B cell (primary cell): Measurements from ENCODE around the gene DOP1B. TPM values are rescaled to one million over a fixed set of nuclear protein-coding genes. Genes with fewer than 3 reads are reported as not detected.

ENCODE experiments used
- ATAC-seq: fragments of 200-7000 bp; cut with Tn5 transposase; one replicate; pipeline ENCODE4 v1.10.0; 2021; ENCODE audit warnings: low read depth, mild to moderate bottlenecking, moderate number of reproducible peaks, moderate library complexity
- CTCF ChIA-PET: fragments of 350-600 bp; sonication (Branson Sonifier 250); formaldehyde crosslinking; loops from one replicate; lab custom pipeline; 2021; ENCODE audit warnings: antibody characterized with exemption, inconsistent platforms; lab: Charles Lee
- POLR2A ChIA-PET: fragments of 350-600 bp; sonication (Branson Sonifier 250); formaldehyde crosslinking; loops from one replicate; lab custom pipeline; 2021; ENCODE audit warnings: antibody characterized with exemption; lab: Charles Lee
- DNase-seq: peaks from one replicate; pipeline ENCODE4 v3.0.0; 2013
- H2AFZ ChIP-seq: 2 replicates; pipeline ENCODE4 v1.6.1; 2012; ENCODE audit warnings: mild to moderate bottlenecking, low read depth, low read length; ENCODE audit not compliant: insufficient read depth, poor library complexity, severe bottlenecking
- H3K27ac ChIP-seq, 2 donors: 1 replicate in 1 of 2; 2 replicates in 1 of 2; pipeline ENCODE4 v1.5.1; 2012 to 2013; ENCODE audit warnings: low read length in 2 of 2, mild to moderate bottlenecking in 2 of 2, moderate library complexity in 1 of 2
- H3K27me3 ChIP-seq, 4 experiments: fragments of 200-600 bp in 1 of 4; sonication (generic) in 1 of 4; replicated peaks in 1 of 4; 1 replicate in 2 of 4; 2 replicates in 2 of 4; pipeline versions ENCODE4 v1.6.1 to v1.7.0; 2013 to 2016; ENCODE audit warnings: low read length in 3 of 4, mild to moderate bottlenecking in 2 of 4, mixed read lengths in 1 of 4, moderate library complexity in 1 of 4; ENCODE audit not compliant: insufficient read depth in 4 of 4, control insufficient read depth in 3 of 4; ENCODE audit errors: control extremely low read depth in 1 of 4
- H3K36me3 ChIP-seq, 2 experiments: replicated peaks in 1 of 2; 1 replicate in 1 of 2; 2 replicates in 1 of 2; pipeline versions ENCODE4 v1.6.1 to v1.7.1; 2013; ENCODE audit warnings: low read length in 1 of 2; ENCODE audit not compliant: insufficient read depth in 2 of 2, control insufficient read depth in 1 of 2; ENCODE audit errors: control extremely low read depth in 1 of 2, extremely low read depth in 1 of 2
- H3K4me1 ChIP-seq, 2 donors: fragments of 200-600 bp in 1 of 2; sonication (generic) in 1 of 2; 1 replicate in 1 of 2; 2 replicates in 1 of 2; pipeline versions ENCODE4 v1.5.1 to v1.6.1; 2013 to 2017; ENCODE audit warnings: low read length in 2 of 2; ENCODE audit not compliant: control insufficient read depth in 2 of 2, insufficient read depth in 2 of 2
- H3K4me2 ChIP-seq: replicated peaks from 2 replicates; pipeline ENCODE3; 2012; ENCODE audit warnings: mild to moderate bottlenecking, low read depth, low read length; ENCODE audit not compliant: poor library complexity, severe bottlenecking
- H3K4me3 ChIP-seq, 5 experiments: fragments of 200-600 bp in 1 of 5; sonication (generic) in 1 of 5; 1 replicate in 3 of 5; 2 replicates in 2 of 5; pipeline versions ENCODE4 v1.5.1 to v1.7.0; 2011 to 2016; ENCODE audit warnings: low read length in 4 of 5, mild to moderate bottlenecking in 4 of 5, low read depth in 2 of 5, control low read depth in 1 of 5, moderate library complexity in 1 of 5; ENCODE audit not compliant: insufficient read depth in 1 of 5; ENCODE audit errors: control extremely low read depth in 1 of 5, extremely low read depth in 1 of 5
- H3K79me2 ChIP-seq: fragments of 200-600 bp; sonication (generic); one replicate; pipeline ENCODE4 v1.6.0; 2016; ENCODE audit warnings: low read length; ENCODE audit not compliant: control insufficient read depth, insufficient read depth
- H3K9ac ChIP-seq: fragments of 200-600 bp; sonication (generic); 2 replicates; pipeline ENCODE4 v1.6.1; 2017; ENCODE audit warnings: mild to moderate bottlenecking, low read length, moderate library complexity
- H3K9me3 ChIP-seq, 3 donors: one replicate each; pipeline versions ENCODE4 v1.6.1 to v1.7.1; 2013; ENCODE audit warnings: low read length in 2 of 3; ENCODE audit not compliant: control insufficient read depth in 2 of 3, insufficient read depth in 1 of 3; ENCODE audit errors: control extremely low read depth in 1 of 3
- H4K20me1 ChIP-seq: 2 replicates; pipeline ENCODE4 v1.6.0; 2012; ENCODE audit warnings: mild to moderate bottlenecking, low read length; ENCODE audit not compliant: insufficient read depth, control insufficient read depth, poor library complexity, severe bottlenecking
- H3K27ac Mint-ChIP-seq: one replicate; pipeline ENCODE4 v1.8.0; 2021; ENCODE audit warnings: mixed read lengths
- H3K27me3 Mint-ChIP-seq: one replicate; pipeline ENCODE4 v1.8.0; 2021; ENCODE audit warnings: mixed read lengths
- H3K4me1 Mint-ChIP-seq: one replicate; pipeline ENCODE4 v1.8.0; 2021; ENCODE audit warnings: mixed read lengths
- H3K4me3 Mint-ChIP-seq: one replicate; pipeline ENCODE4 v1.8.0; 2021; ENCODE audit warnings: mixed read lengths
- H3K9me3 Mint-ChIP-seq: one replicate; pipeline ENCODE4 v1.8.0; 2022; ENCODE audit warnings: mixed read lengths; ENCODE audit not compliant: insufficient read depth
- CTCF ChIP-seq: fragments of 200-600 bp; IDR thresholded peaks from one replicate; pipeline ENCODE4 v1.8.0; 2022; ENCODE audit warnings: antibody characterized with exemption, mild to moderate bottlenecking
- EZH2 ChIP-seq: IDR thresholded peaks from 2 replicates; pipeline ENCODE4 v1.6.1; 2012; ENCODE audit warnings: borderline replicate concordance, low read depth, mild to moderate bottlenecking, moderate library complexity, low read length; ENCODE audit not compliant: insufficient read depth, poor library complexity, severe bottlenecking
- WGBS: methylation state at CpG from one replicate; pipeline ENCODE4 v1.1.5; 2013; ENCODE audit warnings: missing lambda C conversion rate; ENCODE audit not compliant: insufficient coverage; 5-methylcytosine and 5-hydroxymethylcytosine counted together
- intact Hi-C: fragments of 100-400 bp; cut with micrococcal nuclease; formaldehyde crosslinking; loops from one replicate; pipeline ENCODE4 v1.10.0; 2022
- polyA plus RNA-seq: library from polyadenylated mRNA; depleted of rRNA; stranded (reverse); fragments of >200 nt; gene quantifications from 2 replicates; pipeline ENCODE4 v1.2.3, GENCODE V29; 2012
- total RNA-seq, 2 donors: library from RNA; stranded (reverse); fragments of 120-200 nt in 1 of 2; gene quantifications; 1 replicate in 1 of 2; 2 replicates in 1 of 2; pipeline versions ENCODE4 v1.2.3 to v1.2.4, GENCODE V29; 2013 to 2022

DOP1B gene
- total and polyA plus RNA-seq, 2 donors (not counting 1 experiment from before 2014, with no cell fraction given), result 31.3 to 44.2 TPM

- no peaks in the 10 kb centered on the region for H3K79me2 ChIP-seq
- H3K27me3 Mint-ChIP-seq, result no peaks in the 10 kb centered on the region
- no peak overlapping the region for H3K9ac ChIP-seq
- H3K4me2 ChIP-seq, result peak overlapping the region; percentile 33
- intact Hi-C loops, result no loop called here
- POLR2A ChIA-PET, result no interaction called here
- DNase-seq, result no peak
- ATAC-seq, result no peak
- no peaks in the 10 kb centered on the region for H3K27me3 ChIP-seq
- no peak overlapping the region for H3K27ac Mint-ChIP-seq
- peak overlapping the region in 1 of 5 experiments; percentile 30 for H3K4me3 ChIP-seq
- CTCF ChIA-PET, result no interaction called here
- no peak overlapping the region for H3K27ac ChIP-seq
- H3K9me3 Mint-ChIP-seq, result no peaks in the 10 kb centered on the region
- H3K4me3 Mint-ChIP-seq, result no peak overlapping the region
- H3K36me3 ChIP-seq, result peaks cover 0 to 2% of the 10 kb centered on the region in 2 experiments
- WGBS, result 0% methylated on average over 2 of the region's 3 CpGs
- H3K4me1 Mint-ChIP-seq, result peaks cover 29% of the 10 kb centered on the region
- H3K9me3 ChIP-seq, result no peaks in the 10 kb centered on the region
- H2AFZ ChIP-seq, result no peak overlapping the region
- H3K4me1 ChIP-seq, result peaks cover 23 to 29% of the 10 kb centered on the region in 2 donors
- H4K20me1 ChIP-seq, result no peaks in the 10 kb centered on the region
- TF ChIP-seq EZH2 (no peak), CTCF (no peak)
These were observed 11.4 kb upstream of the DOP1B start for GRCh38 chr21:36145259-36145658.

- ATAC-seq (no peak), DNase-seq (no peak)
- Mint-ChIP-seq H3K9me3 (no peaks in the 10 kb centered on the region), H3K27ac (no peak overlapping the region), H3K27me3 (no peaks in the 10 kb centered on the region), H3K4me3 (no peak overlapping the region), H3K4me1 (peaks cover 30% of the 10 kb centered on the region)
- ChIA-PET POLR2A (no interaction called here), CTCF (interaction anchor here (0.9 kb wide), 1 partner anchor 62 kb away, joined by 3 read pairs; no protein-coding TSS in a partner anchor)
- no peak for TF ChIP-seq CTCF
- Histone ChIP-seq H4K20me1 (no peaks in the 10 kb centered on the region), H3K4me2 (no peak overlapping the region), H3K36me3 (peaks cover 0 to 2% of the 10 kb centered on the region in 2 experiments), H3K79me2 (no peaks in the 10 kb centered on the region), H3K27ac (no peak overlapping the region), H2AFZ (no peak overlapping the region), H3K4me3 (no peak overlapping the region), H3K9ac (no peak overlapping the region), H3K27me3 (no peaks in the 10 kb centered on the region), H3K4me1 (peaks cover 27 to 29% of the 10 kb centered on the region in 2 donors), H3K9me3 (peaks cover 0 to 4% (median 0%) of the 10 kb centered on the region in 3 donors)
- intact Hi-C loops, result no loop called here
- WGBS, result no CpG with 5 or more reads among the region's 5 CpGs
These were observed 8.7 kb upstream of the DOP1B start for GRCh38 chr21:36147911-36148310.
